Stimulated activated CD4-positive, alpha-beta T cell treated with anti-CD3 and anti-CD28 coated beads, Interleukin-1b, Interleukin-23, amount 100 ng/mL, for 1 hour (primary cell): ENCODE results near the gene GTF3A.

Source experiments
- DNase-seq, 2 donors: peaks; one replicate each; pipeline ENCODE4 v3.0.0-alpha.2; 2020; ENCODE audit warnings: low read depth in 2 of 2

GTF3A gene

GRCh38 chr13:27405546-27406134 is 18.8 kb upstream of the GTF3A start:
- DNase-seq = no peak

- DNase-seq = no peak
These were observed 18.1 kb upstream of the GTF3A start for GRCh38 chr13:27406178-27406939.

- no peak for DNase-seq
These were observed 16.3 kb upstream of the GTF3A start for GRCh38 chr13:27408074-27408473.

- DNase-seq = no peak
These were observed 15.4 kb upstream of the GTF3A start for GRCh38 chr13:27409013-27409412.

- DNase-seq = no peak
These were observed 13.1 kb upstream of the GTF3A start for GRCh38 chr13:27411341-27411740.

GRCh38 chr13:27415116-27415515 is 9.3 kb upstream of the GTF3A start:
- DNase-seq = no peak

- no peak for DNase-seq
These were observed 5.1 kb upstream of the GTF3A start for GRCh38 chr13:27419328-27419727.

- no peak for DNase-seq
These were observed 3.1 kb upstream of the GTF3A start for GRCh38 chr13:27421101-27421871.

- DNase-seq = no peak
These were observed 1.1 kb upstream of the GTF3A start for GRCh38 chr13:27423333-27423732.

- DNase-seq = no peak
These were observed 919 bp downstream of the GTF3A start for GRCh38 chr13:27425158-27425917.

- peak; percentile 39 to 50 for DNase-seq
These were observed 1.7 kb downstream of the GTF3A start for GRCh38 chr13:27425918-27426630.

- DNase-seq = no peak
These were observed 3.2 kb downstream of the GTF3A start for GRCh38 chr13:27427641-27428040.

- DNase-seq = no peak
These were observed 3.7 kb downstream of the GTF3A start for GRCh38 chr13:27428160-27428559.

- DNase-seq = no peak
These were observed 7.8 kb downstream of the GTF3A start for GRCh38 chr13:27432180-27432579.

- no peak for DNase-seq
These were observed 8.3 kb downstream of the GTF3A start for GRCh38 chr13:27432611-27433210.

GRCh38 chr13:27437126-27437525 is 12.7 kb downstream of the GTF3A start:
- DNase-seq = no peak

- DNase-seq = no peak
These were observed 16.0 kb downstream of the GTF3A start for GRCh38 chr13:27440408-27440807.

- no peak for DNase-seq
These were observed 17.7 kb downstream of the GTF3A start for GRCh38 chr13:27442071-27442647.

GRCh38 chr13:27442797-27443196 is 18.4 kb downstream of the GTF3A start:
- no peak for DNase-seq

GRCh38 chr13:27446986-27447583 is 22.7 kb downstream of the GTF3A start:
- DNase-seq = no peak
